ENCODE measurements around the gene PRPF40B.

DNA sequence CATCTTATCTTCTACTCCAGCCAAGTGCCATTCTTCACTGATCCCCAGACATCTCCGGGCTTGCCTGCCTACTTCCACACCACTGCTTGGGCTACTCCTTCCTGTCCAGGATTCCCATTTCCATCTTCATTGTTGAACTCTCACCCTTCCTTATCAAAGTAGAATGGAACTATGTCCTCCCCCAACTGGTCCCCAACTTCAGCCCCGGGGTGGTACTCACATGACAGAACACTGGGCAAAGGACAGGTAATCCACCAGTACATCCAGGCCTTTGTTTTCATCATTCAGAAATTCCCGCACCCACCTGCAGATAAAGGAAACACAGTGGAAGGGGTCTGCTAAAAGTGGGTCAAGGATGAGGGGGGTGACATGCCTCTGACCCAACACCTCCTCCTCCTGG is 38.4 kb downstream of the PRPF40B start:
- TF ChIP-seq POLR2A (IDR thresholded peaks at IDR 0.05) = no peak
- TF ChIP-seq, protein P1, sequence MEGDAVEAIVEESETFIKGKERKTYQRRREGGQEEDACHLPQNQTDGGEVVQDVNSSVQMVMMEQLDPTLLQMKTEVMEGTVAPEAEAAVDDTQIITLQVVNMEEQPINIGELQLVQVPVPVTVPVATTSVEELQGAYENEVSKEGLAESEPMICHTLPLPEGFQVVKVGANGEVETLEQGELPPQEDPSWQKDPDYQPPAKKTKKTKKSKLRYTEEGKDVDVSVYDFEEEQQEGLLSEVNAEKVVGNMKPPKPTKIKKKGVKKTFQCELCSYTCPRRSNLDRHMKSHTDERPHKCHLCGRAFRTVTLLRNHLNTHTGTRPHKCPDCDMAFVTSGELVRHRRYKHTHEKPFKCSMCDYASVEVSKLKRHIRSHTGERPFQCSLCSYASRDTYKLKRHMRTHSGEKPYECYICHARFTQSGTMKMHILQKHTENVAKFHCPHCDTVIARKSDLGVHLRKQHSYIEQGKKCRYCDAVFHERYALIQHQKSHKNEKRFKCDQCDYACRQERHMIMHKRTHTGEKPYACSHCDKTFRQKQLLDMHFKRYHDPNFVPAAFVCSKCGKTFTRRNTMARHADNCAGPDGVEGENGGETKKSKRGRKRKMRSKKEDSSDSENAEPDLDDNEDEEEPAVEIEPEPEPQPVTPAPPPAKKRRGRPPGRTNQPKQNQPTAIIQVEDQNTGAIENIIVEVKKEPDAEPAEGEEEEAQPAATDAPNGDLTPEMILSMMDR (IDR thresholded peaks at IDR 0.05) = no peak
